HCT116 (cell line): Measurements from ENCODE around the gene RNF220. TPM values are rescaled to one million over a fixed set of nuclear protein-coding genes. Genes with fewer than 3 reads are reported as not detected.

Experiments
- ATAC-seq: fragments of 200-7000 bp; cut with Tn5 transposase; 2 replicates; pipeline ENCODE4 v1.9.1; 2020; ENCODE audit warnings: mild to moderate bottlenecking, moderate library complexity
- BruUV-seq: library from RNA; stranded (reverse); fragments of 400-500 nt; replicated peaks from 2 replicates; lab custom pipeline; 2021; lab: Mats Ljungman, UMichigan
- CTCF ChIA-PET: fragments of 300-600 bp; sonication (Branson Sonifier 250); formaldehyde crosslinking; loops from one replicate; lab custom pipeline; 2021; ENCODE audit warnings: antibody characterized with exemption; lab: Charles Lee
- POLR2A ChIA-PET: fragments of 300-600, 350-600 bp; sonication (Branson Sonifier 250); formaldehyde crosslinking; loops from one replicate; lab custom pipeline; 2021; ENCODE audit warnings: antibody characterized with exemption; lab: Charles Lee
- RAD21 ChIA-PET, 2 experiments: fragments of 300-600 bp; sonication (Branson Sonifier 250); formaldehyde crosslinking; loops; one replicate each; lab custom pipeline; 2023; ENCODE audit warnings: low total read pairs in 2 of 2; ENCODE audit not compliant: uncharacterized antibody in 2 of 2, unreplicated experiment in 2 of 2, low non-redundant PET in 1 of 2; lab: Charles Lee
- DNase-seq: peaks from one replicate; pipeline ENCODE4 v3.0.0-alpha.2; 2010; ENCODE audit warnings: low read depth, low spot score
- H2AFZ ChIP-seq: fragments of 200-600 bp; shearing (Covaris generic), sonication (generic); 2 replicates; pipeline ENCODE4 v1.6.1; 2017; ENCODE audit warnings: low read depth, mixed run types, mixed read lengths, antibody characterized with exemption, low read length; ENCODE audit not compliant: poor library complexity, severe bottlenecking
- H3K27ac ChIP-seq: 2 replicates; pipeline ENCODE4 v1.5.1; 2012; ENCODE audit warnings: low read depth, low read length
- H3K27me3 ChIP-seq: fragments of 200-600 bp; sonication (generic); 2 replicates; pipeline ENCODE4 v1.6.1; 2016; ENCODE audit warnings: mixed run types, low read length, mixed read lengths; ENCODE audit not compliant: insufficient read depth
- H3K36me3 ChIP-seq, 2 experiments: fragments of 200-500 bp in 1 of 2; fragments of 200-600 bp in 1 of 2; sonication (Bioruptor generic) in 1 of 2; sonication (generic) in 1 of 2; 2 replicates each; pipeline versions ENCODE4 v1.5.1 to v1.6.1; 2014 to 2016; ENCODE audit warnings: low read length in 2 of 2, inconsistent platforms in 1 of 2, mixed read lengths in 1 of 2, mixed run types in 1 of 2; ENCODE audit not compliant: insufficient read depth in 2 of 2, control insufficient read depth in 1 of 2
- H3K4me1 ChIP-seq, 2 experiments: fragments of 200-600 bp in 1 of 2; sonication (generic) in 1 of 2; 2 replicates each; pipeline versions ENCODE4 v1.5.1 to v1.6.1; 2012 to 2017; ENCODE audit warnings: low read length in 2 of 2, inconsistent platforms in 1 of 2, mild to moderate bottlenecking in 1 of 2, mixed read lengths in 1 of 2, mixed run types in 1 of 2, moderate library complexity in 1 of 2; ENCODE audit not compliant: insufficient read depth in 2 of 2, control insufficient read depth in 1 of 2
- H3K4me2 ChIP-seq: fragments of 200-600 bp; sonication (generic); 2 replicates; pipeline ENCODE4 v1.6.1; 2017; ENCODE audit warnings: mixed run types, low read length, mixed read lengths
- H3K4me3 ChIP-seq, 2 experiments: fragments of 200-600 bp in 1 of 2; sonication (generic) in 1 of 2; replicated peaks in 1 of 2; 2 replicates each; pipeline ENCODE4 v1.5.1; 2011 to 2016; ENCODE audit warnings: low read length in 2 of 2, control low read depth in 1 of 2, low read depth in 1 of 2, mild to moderate bottlenecking in 1 of 2, mixed read lengths in 1 of 2, mixed run types in 1 of 2
- H3K79me2 ChIP-seq: fragments of 200-600 bp; sonication (generic); 2 replicates; pipeline ENCODE4 v1.6.1; 2017; ENCODE audit warnings: mild to moderate bottlenecking, mixed run types, low read length, moderate library complexity, mixed read lengths; ENCODE audit not compliant: insufficient read depth
- H3K9ac ChIP-seq: fragments of 200-600 bp; sonication (generic); 2 replicates; pipeline ENCODE4 v1.6.1; 2016; ENCODE audit warnings: low read length, mixed read lengths
- H3K9me2 ChIP-seq: fragments of 200-600 bp; sonication (generic), shearing (Covaris generic); 2 replicates; pipeline ENCODE4 v1.6.1; 2017; ENCODE audit warnings: mixed run types, mild to moderate bottlenecking, moderate library complexity; ENCODE audit not compliant: insufficient read depth
- H3K9me3 ChIP-seq, 2 experiments: fragments of 200-500 bp in 1 of 2; fragments of 200-600 bp in 1 of 2; sonication (Bioruptor generic) in 1 of 2; sonication (generic) in 1 of 2; 2 replicates each; pipeline ENCODE4 v1.6.1; 2014 to 2017; ENCODE audit warnings: low read length in 2 of 2, mixed read lengths in 2 of 2, inconsistent platforms in 1 of 2, low read depth in 1 of 2, mild to moderate bottlenecking in 1 of 2, mixed run types in 1 of 2, moderate library complexity in 1 of 2; ENCODE audit not compliant: control insufficient read depth in 1 of 2, insufficient read depth in 1 of 2
- H4K20me1 ChIP-seq: fragments of 200-600 bp; sonication (generic), shearing (Covaris generic); 2 replicates; pipeline ENCODE4 v1.6.1; 2017; ENCODE audit warnings: mixed run types, mild to moderate bottlenecking, moderate library complexity; ENCODE audit not compliant: insufficient read depth
- CBX3 ChIP-seq: IDR thresholded peaks from 2 replicates; pipeline ENCODE4 v1.6.1; 2012; ENCODE audit warnings: low read depth
- CTCF ChIP-seq, 3 experiments: fragments of 200-600 bp in 1 of 3; sonication (generic) in 1 of 3; IDR thresholded peaks in 2 of 3; conservative IDR thresholded peaks in 1 of 3; 2 replicates each; pipeline ENCODE4 v1.5.1; 2012 to 2017; ENCODE audit warnings: low read depth in 2 of 3, low read length in 2 of 3, antibody characterized with exemption in 1 of 3, borderline replicate concordance in 1 of 3, control low read depth in 1 of 3, mild to moderate bottlenecking in 1 of 3, mixed read lengths in 1 of 3, mixed run types in 1 of 3, moderate library complexity in 1 of 3; ENCODE audit not compliant: insufficient read depth in 1 of 3
- EGR1 ChIP-seq: IDR thresholded peaks from 2 replicates; pipeline ENCODE4 v1.6.1; 2012; ENCODE audit warnings: low read depth
- ELF1 ChIP-seq: IDR thresholded peaks from 2 replicates; pipeline ENCODE4 v1.6.1; 2012; ENCODE audit warnings: low read depth, borderline replicate concordance
- EZH2 ChIP-seq: fragments of 200-600 bp; sonication (generic); IDR thresholded peaks from 2 replicates; pipeline ENCODE4 v1.6.1; 2017; ENCODE audit warnings: antibody characterized with exemption, mixed run types
- SIN3A ChIP-seq: IDR thresholded peaks from 2 replicates; pipeline ENCODE4 v1.6.1; 2012; ENCODE audit warnings: low read depth
- SRF ChIP-seq: IDR thresholded peaks from 2 replicates; pipeline ENCODE4 v1.6.1; 2012; ENCODE audit warnings: low read depth
- TCF7L2 ChIP-seq: IDR thresholded peaks from 2 replicates; pipeline ENCODE4 v1.7.0; 2011; ENCODE audit warnings: borderline replicate concordance, inconsistent platforms; ENCODE audit not compliant: insufficient read depth, insufficient read length; ENCODE audit errors: extremely low read depth
- YY1 ChIP-seq: IDR thresholded peaks from 2 replicates; pipeline ENCODE4 v1.6.1; 2011; ENCODE audit warnings: low read length, low read depth, moderate library complexity, mild to moderate bottlenecking; ENCODE audit not compliant: insufficient replicate concordance; ENCODE audit errors: extremely low read depth
- ZNF274 ChIP-seq: fragments of 200-500 bp; sonication (Bioruptor generic); IDR thresholded peaks from 2 replicates; pipeline ENCODE4 v1.6.1; 2014; ENCODE audit warnings: mild to moderate bottlenecking, low read depth, low read length, inconsistent platforms
- intact Hi-C: fragments of 100-400 bp; cut with micrococcal nuclease; formaldehyde crosslinking; loops from 2 replicates; pipeline ENCODE4 v1.10.0; 2022
- total RNA-seq: library from RNA; stranded (reverse); gene quantifications from one replicate; pipeline ENCODE4 v1.2.1, GENCODE V29; 2021; ENCODE audit not compliant: unreplicated experiment
- TF ChIP-seq, protein P1 (sequence below): IDR thresholded peaks from 2 replicates; pipeline ENCODE4 v1.6.1; 2012; ENCODE audit warnings: low read depth
- TF ChIP-seq, protein P2 (sequence below): IDR thresholded peaks from 2 replicates; pipeline ENCODE4 v1.6.1; 2012
- TF ChIP-seq, protein P3 (sequence below): IDR thresholded peaks from 2 replicates; pipeline ENCODE4 v1.6.1; 2011; ENCODE audit warnings: mild to moderate bottlenecking, low read length, moderate library complexity; ENCODE audit not compliant: insufficient replicate concordance; ENCODE audit errors: extremely low read depth

Gene RNF220
- total RNA-seq, 1 experiment from 2014 or later = 84.5 TPM

DNA sequence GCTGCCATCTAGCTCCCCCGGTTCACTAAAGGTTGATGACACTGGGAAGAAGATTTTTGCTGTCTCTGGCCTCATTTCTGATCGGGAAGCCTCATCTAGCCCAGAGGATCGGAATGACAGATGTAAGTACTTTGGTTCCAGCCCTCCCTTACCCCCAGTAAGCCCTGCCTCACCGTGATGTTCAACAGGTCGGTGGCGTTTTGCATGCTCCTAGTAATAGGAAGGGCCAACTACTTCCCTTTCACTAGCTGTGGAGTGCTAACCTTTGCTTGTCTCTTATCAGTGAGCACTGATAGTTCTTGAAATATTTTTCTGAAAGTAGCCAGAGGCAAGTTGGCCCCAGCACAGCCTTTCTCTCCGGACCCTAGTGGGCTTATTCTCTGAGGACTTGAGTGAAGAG, 7.5 kb downstream of the RNF220 start:
- DNase-seq (no peak), ATAC-seq (no peak)
- BruUV-seq = no TSS peak
- H3K27ac ChIP-seq = no peak overlapping the region
- H3K79me2 ChIP-seq = no peaks in the 10 kb centered on the region
- no peak overlapping the region for H3K4me3 ChIP-seq
- no peaks in the 10 kb centered on the region for H3K9me3 ChIP-seq
- no peaks in the 10 kb centered on the region for H4K20me1 ChIP-seq
- H3K9ac ChIP-seq = no peak overlapping the region
- no peak for TF ChIP-seq EGR1
- TF ChIP-seq SRF = no peak
- TF ChIP-seq SIN3A = no peak
- no peaks in the 10 kb centered on the region for H3K4me1 ChIP-seq
- intact Hi-C loops = no loop called here
- ChIA-PET POLR2A (no interaction called here), RAD21 (no interaction called here), CTCF (no interaction called here)
- H3K9me2 ChIP-seq = no peaks in the 10 kb centered on the region
- no peaks in the 10 kb centered on the region for H3K36me3 ChIP-seq
- H2AFZ ChIP-seq = no peak overlapping the region
- no peak overlapping the region for H3K4me2 ChIP-seq
- no peaks in the 10 kb centered on the region for H3K27me3 ChIP-seq

GRCh38 chr1:44413740-44414139, 8.7 kb downstream of the RNF220 start:
- Histone ChIP-seq H3K79me2 (no peaks in the 10 kb centered on the region), H3K9me2 (no peaks in the 10 kb centered on the region), H3K27ac (no peak overlapping the region), H3K9me3 (no peaks in the 10 kb centered on the region), H3K9ac (no peak overlapping the region), H3K4me2 (no peak overlapping the region), H4K20me1 (no peaks in the 10 kb centered on the region), H3K27me3 (no peaks in the 10 kb centered on the region), H3K4me3 (no peak overlapping the region), H2AFZ (no peak overlapping the region), H3K4me1 (no peaks in the 10 kb centered on the region), H3K36me3 (no peaks in the 10 kb centered on the region)
- DNase-seq (no peak), ATAC-seq (no peak)
- RAD21 ChIA-PET = no interaction called here
- CTCF ChIA-PET = no interaction called here
- intact Hi-C loops = no loop called here
- no TSS peak for BruUV-seq
- POLR2A ChIA-PET = no interaction called here
- TF ChIP-seq, protein P1, sequence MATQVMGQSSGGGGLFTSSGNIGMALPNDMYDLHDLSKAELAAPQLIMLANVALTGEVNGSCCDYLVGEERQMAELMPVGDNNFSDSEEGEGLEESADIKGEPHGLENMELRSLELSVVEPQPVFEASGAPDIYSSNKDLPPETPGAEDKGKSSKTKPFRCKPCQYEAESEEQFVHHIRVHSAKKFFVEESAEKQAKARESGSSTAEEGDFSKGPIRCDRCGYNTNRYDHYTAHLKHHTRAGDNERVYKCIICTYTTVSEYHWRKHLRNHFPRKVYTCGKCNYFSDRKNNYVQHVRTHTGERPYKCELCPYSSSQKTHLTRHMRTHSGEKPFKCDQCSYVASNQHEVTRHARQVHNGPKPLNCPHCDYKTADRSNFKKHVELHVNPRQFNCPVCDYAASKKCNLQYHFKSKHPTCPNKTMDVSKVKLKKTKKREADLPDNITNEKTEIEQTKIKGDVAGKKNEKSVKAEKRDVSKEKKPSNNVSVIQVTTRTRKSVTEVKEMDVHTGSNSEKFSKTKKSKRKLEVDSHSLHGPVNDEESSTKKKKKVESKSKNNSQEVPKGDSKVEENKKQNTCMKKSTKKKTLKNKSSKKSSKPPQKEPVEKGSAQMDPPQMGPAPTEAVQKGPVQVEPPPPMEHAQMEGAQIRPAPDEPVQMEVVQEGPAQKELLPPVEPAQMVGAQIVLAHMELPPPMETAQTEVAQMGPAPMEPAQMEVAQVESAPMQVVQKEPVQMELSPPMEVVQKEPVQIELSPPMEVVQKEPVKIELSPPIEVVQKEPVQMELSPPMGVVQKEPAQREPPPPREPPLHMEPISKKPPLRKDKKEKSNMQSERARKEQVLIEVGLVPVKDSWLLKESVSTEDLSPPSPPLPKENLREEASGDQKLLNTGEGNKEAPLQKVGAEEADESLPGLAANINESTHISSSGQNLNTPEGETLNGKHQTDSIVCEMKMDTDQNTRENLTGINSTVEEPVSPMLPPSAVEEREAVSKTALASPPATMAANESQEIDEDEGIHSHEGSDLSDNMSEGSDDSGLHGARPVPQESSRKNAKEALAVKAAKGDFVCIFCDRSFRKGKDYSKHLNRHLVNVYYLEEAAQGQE = no peak
- TF ChIP-seq EGR1 (no peak), TCF7L2 (no peak), ZNF274 (no peak), CTCF (IDR thresholded peaks at IDR 0.05 in 2 of 3, conservative IDR thresholded peaks at IDR 0.05 in 1 of 3; ENCODE audit: borderline replicate concordance in 1 of 3, insufficient read depth in 1 of 3, low read depth in 2 of 3, low read length in 2 of 3) (no peak), YY1 (no peak), EZH2 (no peak), ELF1 (no peak), CBX3 (no peak)
- TF ChIP-seq, protein P2, sequence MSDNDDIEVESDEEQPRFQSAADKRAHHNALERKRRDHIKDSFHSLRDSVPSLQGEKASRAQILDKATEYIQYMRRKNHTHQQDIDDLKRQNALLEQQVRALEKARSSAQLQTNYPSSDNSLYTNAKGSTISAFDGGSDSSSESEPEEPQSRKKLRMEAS = no peak
- TF ChIP-seq, protein P3, sequence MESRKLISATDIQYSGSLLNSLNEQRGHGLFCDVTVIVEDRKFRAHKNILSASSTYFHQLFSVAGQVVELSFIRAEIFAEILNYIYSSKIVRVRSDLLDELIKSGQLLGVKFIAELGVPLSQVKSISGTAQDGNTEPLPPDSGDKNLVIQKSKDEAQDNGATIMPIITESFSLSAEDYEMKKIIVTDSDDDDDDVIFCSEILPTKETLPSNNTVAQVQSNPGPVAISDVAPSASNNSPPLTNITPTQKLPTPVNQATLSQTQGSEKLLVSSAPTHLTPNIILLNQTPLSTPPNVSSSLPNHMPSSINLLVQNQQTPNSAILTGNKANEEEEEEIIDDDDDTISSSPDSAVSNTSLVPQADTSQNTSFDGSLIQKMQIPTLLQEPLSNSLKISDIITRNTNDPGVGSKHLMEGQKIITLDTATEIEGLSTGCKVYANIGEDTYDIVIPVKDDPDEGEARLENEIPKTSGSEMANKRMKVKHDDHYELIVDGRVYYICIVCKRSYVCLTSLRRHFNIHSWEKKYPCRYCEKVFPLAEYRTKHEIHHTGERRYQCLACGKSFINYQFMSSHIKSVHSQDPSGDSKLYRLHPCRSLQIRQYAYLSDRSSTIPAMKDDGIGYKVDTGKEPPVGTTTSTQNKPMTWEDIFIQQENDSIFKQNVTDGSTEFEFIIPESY = no peak
